K562 (cell line): Measurements from ENCODE around the gene BEND4. TPM values are rescaled to one million over a fixed set of nuclear protein-coding genes. Genes with fewer than 3 reads are reported as not detected.
"Not testable (repeated sequence)": the region's sequence is repeated elsewhere in the genome, so short reads cannot be mapped to it uniquely, and the experiment has no call there.

Experiments
- ATAC-seq: fragments of 200-7000 bp; cut with Tn5 transposase; 3 replicates; pipeline ENCODE4 v1.9.1; 2020; ENCODE audit warnings: moderate library complexity
- BruUV-seq: library from RNA; stranded (reverse); fragments of 400-500 nt; replicated peaks from 2 replicates; lab custom pipeline; 2021; lab: Mats Ljungman, UMichigan
- CTCF ChIA-PET: fragments of 300-600 bp; formaldehyde crosslinking; extraction: SDS; loops from one replicate; lab custom pipeline; 2021; ENCODE audit warnings: low intra/inter-chr PET ratio; lab: Yijun Ruan, JAX
- POLR2A ChIA-PET: fragments of 300-600, 350-650 bp; sonication (Branson Sonifier 250); formaldehyde crosslinking; extraction: SDS; loops from one replicate; lab custom pipeline; 2021; ENCODE audit warnings: antibody characterized with exemption, inconsistent platforms; lab: Yijun Ruan, JAX
- DNase-seq, 4 experiments: peaks; one replicate each; pipeline versions ENCODE4 v3.0.0 to v3.0.0-alpha.2; 2011 to 2018; ENCODE audit warnings: low spot score in 3 of 4, mixed read lengths in 3 of 4; ENCODE audit errors: extremely low read depth in 1 of 4
- FAIRE-seq: peaks from 2 replicates; lab custom pipeline; 2011; peaks lifted over from hg19 to GRCh38; lab: Jason Lieb, UNC
- H2AFZ ChIP-seq: 2 replicates; pipeline ENCODE4 v1.6.0; 2011; ENCODE audit warnings: low read depth, low read length, control low read depth, inconsistent platforms
- H3K27ac ChIP-seq: fragments of 200-600 bp; 3 replicates; pipeline ENCODE4 v1.8.0; 2011; ENCODE audit warnings: low read depth, mild to moderate bottlenecking, control low read depth, inconsistent platforms, low read length, moderate library complexity, mixed read lengths; ENCODE audit errors: extremely low read depth
- H3K27me3 ChIP-seq, 2 experiments: fragments of 300-600 bp in 1 of 2; 2 replicates in 1 of 2; 3 replicates in 1 of 2; pipeline versions ENCODE4 v1.6.0 to v1.8.0; 2011; ENCODE audit warnings: inconsistent platforms in 2 of 2, low read length in 2 of 2, mild to moderate bottlenecking in 1 of 2, mixed read lengths in 1 of 2, moderate library complexity in 1 of 2; ENCODE audit not compliant: control insufficient read depth in 2 of 2, insufficient read depth in 2 of 2
- H3K36me3 ChIP-seq: fragments of 300-600 bp; 3 replicates; pipeline ENCODE4 v1.8.0; 2011; ENCODE audit warnings: mild to moderate bottlenecking, low read length, inconsistent platforms; ENCODE audit not compliant: control insufficient read depth, insufficient read depth
- H3K4me1 ChIP-seq, 2 experiments: fragments of 200-600 bp in 1 of 2; replicated peaks in 1 of 2; 2 replicates in 1 of 2; 3 replicates in 1 of 2; pipeline versions ENCODE4 v1.5.1 to v1.8.0; 2011; ENCODE audit warnings: inconsistent platforms in 2 of 2, low read length in 2 of 2, mild to moderate bottlenecking in 1 of 2, mixed read lengths in 1 of 2, moderate library complexity in 1 of 2; ENCODE audit not compliant: control insufficient read depth in 2 of 2, insufficient read depth in 2 of 2
- H3K4me2 ChIP-seq: 2 replicates; pipeline ENCODE4 v1.6.1; 2011; ENCODE audit warnings: low read length, control low read depth, inconsistent platforms, mixed read lengths; ENCODE audit not compliant: insufficient read depth
- H3K4me3 ChIP-seq: fragments of 200-600 bp; sonication (generic), shearing (Covaris generic); 2 replicates; pipeline ENCODE4 v1.5.1; 2016; ENCODE audit warnings: control low read depth, inconsistent platforms
- H3K79me2 ChIP-seq: fragments of 200-600 bp; 3 replicates; pipeline ENCODE4 v1.8.0; 2011; ENCODE audit warnings: low read length, inconsistent platforms; ENCODE audit not compliant: control insufficient read depth, insufficient read depth
- H3K9ac ChIP-seq, 2 experiments: 2 replicates each; pipeline versions ENCODE4 v1.6.0 to v1.6.1; 2011; ENCODE audit warnings: low read depth in 2 of 2, low read length in 2 of 2, control low read depth in 1 of 2, inconsistent platforms in 1 of 2, mild to moderate bottlenecking in 1 of 2, mixed read lengths in 1 of 2; ENCODE audit not compliant: insufficient read depth in 1 of 2
- H3K9me1 ChIP-seq: one replicate; pipeline ENCODE4 v1.6.0; 2011; ENCODE audit warnings: inconsistent platforms, mild to moderate bottlenecking, low read length, moderate library complexity; ENCODE audit not compliant: control insufficient read depth, insufficient read depth
- H3K9me3 ChIP-seq: replicated peaks from 2 replicates; pipeline ENCODE4 v1.5.1; 2011; ENCODE audit warnings: low read depth, low read length, inconsistent platforms; ENCODE audit not compliant: control insufficient read depth, insufficient read depth
- H4K20me1 ChIP-seq: replicated peaks from 2 replicates; pipeline ENCODE4 v1.6.1; 2011; ENCODE audit warnings: low read length, inconsistent platforms, mixed read lengths; ENCODE audit not compliant: control insufficient read depth, insufficient read depth
- CCAR2 ChIP-seq: fragments of 200-400 bp; formaldehyde crosslinking; IDR thresholded peaks from 2 replicates; pipeline ENCODE4 v1.6.1; 2017; ENCODE audit warnings: mild to moderate bottlenecking, low read depth, low read length
- RREB1 ChIP-seq: fragments of 250-450 bp; sonication (Bioruptor Pico); IDR thresholded peaks from 2 replicates; pipeline ENCODE4 v1.4.0; 2020
- ZBTB17 ChIP-seq: fragments of 450-650 bp; formaldehyde crosslinking; IDR thresholded peaks from 2 replicates; pipeline ENCODE4 v1.4.0; 2020; ENCODE audit warnings: mild to moderate bottlenecking
- WGBS: fragments of 100-300 bp; shearing (Covaris generic); methylation state at CpG from one replicate; pipeline ENCODE4 v1.1.6; 2016; ENCODE audit warnings: low coverage, mixed read lengths; ENCODE audit not compliant: insufficient coverage; ENCODE audit errors: missing lambda C conversion rate; 5-methylcytosine and 5-hydroxymethylcytosine counted together
- in situ Hi-C: fragments of 300-500 bp; cut with MboI; formaldehyde crosslinking; loops from 4 replicates; pipeline ENCODE4 v1.15.0; 2018; ENCODE audit warnings: inconsistent platforms, mixed read lengths
- intact Hi-C: fragments of 100-400 bp; cut with micrococcal nuclease; formaldehyde crosslinking; loops from 2 replicates; pipeline ENCODE4 v1.14.2; 2022
- polyA plus RNA-seq, 8 experiments: library from polyadenylated mRNA; depleted of rRNA in 4 of 8; stranded (reverse) in 5 of 8; unstranded in 3 of 8; fragments of >200 nt; fragmentation: Nextera tagmentation in 2 of 8; fragmentation: Illumina TruSeq in 1 of 8; extraction: Ambion mirVana in 2 of 8; extraction: Trizol in 1 of 8; gene quantifications; 2 replicates each; pipeline versions ENCODE4 v1.2.1 to v1.2.3, GENCODE V29; 2011 to 2014; ENCODE audit warnings: inconsistent platforms in 1 of 8, missing spikeins in 1 of 8
- total RNA-seq, 7 experiments: library from RNA; depleted of rRNA in 6 of 7; stranded (reverse); fragments of >200 nt in 6 of 7; fragmentation: Illumina TruSeq in 2 of 7; extraction: Trizol in 2 of 7; gene quantifications; 2 replicates each; pipeline versions ENCODE4 v1.2.1 to v1.2.3, GENCODE V29; 2011 to 2021; ENCODE audit warnings: low replicate concordance in 1 of 7
- TF ChIP-seq, protein P1 (sequence below): IDR thresholded peaks from 3 replicates; pipeline ENCODE4 v1.6.1; 2011; ENCODE audit warnings: borderline replicate concordance, mild to moderate bottlenecking, moderate library complexity; ENCODE audit not compliant: insufficient read length; ENCODE audit errors: extremely low read depth

The BEND4 gene
- total and polyA plus RNA-seq, 9 of the 15 experiments (the other 6 are each of a cell fraction or from before 2014, with no cell fraction given): not detected

GRCh38 chr4:42167709-42168108 lies 15.3 kb upstream of the BEND4 start (continued):
- TF ChIP-seq RREB1 (CRISPR knock-in tag) (no peak), CCAR2 (no peak), ZBTB17 (CRISPR knock-in tag) (no peak)
- TF ChIP-seq, protein P1, sequence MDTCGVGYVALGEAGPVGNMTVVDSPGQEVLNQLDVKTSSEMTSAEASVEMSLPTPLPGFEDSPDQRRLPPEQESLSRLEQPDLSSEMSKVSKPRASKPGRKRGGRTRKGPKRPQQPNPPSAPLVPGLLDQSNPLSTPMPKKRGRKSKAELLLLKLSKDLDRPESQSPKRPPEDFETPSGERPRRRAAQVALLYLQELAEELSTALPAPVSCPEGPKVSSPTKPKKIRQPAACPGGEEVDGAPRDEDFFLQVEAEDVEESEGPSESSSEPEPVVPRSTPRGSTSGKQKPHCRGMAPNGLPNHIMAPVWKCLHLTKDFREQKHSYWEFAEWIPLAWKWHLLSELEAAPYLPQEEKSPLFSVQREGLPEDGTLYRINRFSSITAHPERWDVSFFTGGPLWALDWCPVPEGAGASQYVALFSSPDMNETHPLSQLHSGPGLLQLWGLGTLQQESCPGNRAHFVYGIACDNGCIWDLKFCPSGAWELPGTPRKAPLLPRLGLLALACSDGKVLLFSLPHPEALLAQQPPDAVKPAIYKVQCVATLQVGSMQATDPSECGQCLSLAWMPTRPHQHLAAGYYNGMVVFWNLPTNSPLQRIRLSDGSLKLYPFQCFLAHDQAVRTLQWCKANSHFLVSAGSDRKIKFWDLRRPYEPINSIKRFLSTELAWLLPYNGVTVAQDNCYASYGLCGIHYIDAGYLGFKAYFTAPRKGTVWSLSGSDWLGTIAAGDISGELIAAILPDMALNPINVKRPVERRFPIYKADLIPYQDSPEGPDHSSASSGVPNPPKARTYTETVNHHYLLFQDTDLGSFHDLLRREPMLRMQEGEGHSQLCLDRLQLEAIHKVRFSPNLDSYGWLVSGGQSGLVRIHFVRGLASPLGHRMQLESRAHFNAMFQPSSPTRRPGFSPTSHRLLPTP: no peak

DNA sequence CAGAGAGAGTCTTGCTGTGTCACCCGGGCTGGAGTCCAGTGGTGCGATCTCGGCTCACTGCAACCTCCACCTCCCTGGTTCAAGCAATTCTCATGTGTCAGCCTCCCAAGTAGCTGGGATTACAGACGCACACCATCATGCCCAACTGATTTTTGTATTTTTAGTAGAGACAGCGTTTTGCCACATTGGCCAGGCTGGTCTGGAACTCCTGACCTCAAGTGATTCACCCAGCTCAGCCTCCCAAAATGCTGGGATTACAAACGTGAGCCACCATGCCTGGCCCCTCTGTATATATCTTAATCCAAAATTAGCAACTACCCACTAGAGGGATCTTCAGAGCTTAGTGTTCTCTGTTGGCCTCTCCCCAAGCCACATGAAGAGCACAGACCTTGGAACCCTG lies 13.7 kb upstream of the BEND4 start:
- H3K9me3 ChIP-seq, H2AFZ ChIP-seq, H3K79me2 ChIP-seq, H3K4me3 ChIP-seq, in situ Hi-C loops, CTCF ChIA-PET, DNase-seq, H3K4me1 ChIP-seq, intact Hi-C loops, H4K20me1 ChIP-seq, BruUV-seq, H3K9me1 ChIP-seq, FAIRE-seq, H3K4me2 ChIP-seq, H3K36me3 ChIP-seq, POLR2A ChIA-PET, H3K27ac ChIP-seq, H3K27me3 ChIP-seq, H3K9ac ChIP-seq, ATAC-seq: not testable (repeated sequence)
- 3% methylated on average over 6 of the region's 6 CpGs for WGBS
